RPMI8226 (cell line): ENCODE results near the gene PDE10A.

Experiments
- DNase-seq: peaks from one replicate; pipeline ENCODE4 v3.0.0-alpha.2; 2015

The PDE10A gene

DNA sequence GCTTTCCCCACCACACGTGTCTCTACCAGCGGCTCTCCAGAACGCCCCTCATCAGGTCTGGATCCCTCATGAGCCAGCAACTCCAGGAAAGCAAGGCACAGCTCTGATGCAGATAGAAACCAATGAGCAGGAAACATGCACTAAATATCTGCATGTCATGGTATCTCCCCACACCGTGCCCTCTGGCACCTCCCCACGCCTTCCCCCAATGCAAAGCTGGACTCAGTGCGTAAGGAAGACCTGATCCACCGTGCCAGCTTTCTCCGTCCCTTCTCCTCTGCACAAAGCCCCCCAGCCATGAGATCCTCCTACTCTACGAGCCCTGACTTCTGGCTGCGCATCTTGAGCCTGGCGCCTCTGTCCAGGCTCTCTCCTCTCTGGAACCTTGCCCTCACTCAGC is 9.4 kb downstream of the PDE10A start:
- no peak for DNase-seq

DNA sequence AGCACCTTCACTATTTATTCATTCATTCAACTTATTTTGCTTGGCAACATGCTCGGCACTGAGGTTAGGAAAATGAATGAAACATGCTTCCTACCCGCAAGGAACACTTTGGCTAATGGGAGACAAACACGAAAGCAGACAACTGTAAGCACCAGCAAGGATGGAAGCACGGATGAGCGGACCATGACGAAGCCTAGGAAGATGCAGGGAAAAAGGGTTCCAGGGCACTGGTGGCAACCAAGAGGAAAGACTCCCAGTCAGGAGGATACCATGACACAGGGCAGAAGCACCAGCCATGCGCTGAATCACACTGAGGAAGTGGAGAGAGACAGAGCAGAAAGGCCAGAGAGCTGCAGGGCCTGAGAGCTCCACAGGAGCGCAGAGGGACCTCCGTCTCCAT is 9.8 kb downstream of the PDE10A start:
- DNase-seq: no peak

DNA sequence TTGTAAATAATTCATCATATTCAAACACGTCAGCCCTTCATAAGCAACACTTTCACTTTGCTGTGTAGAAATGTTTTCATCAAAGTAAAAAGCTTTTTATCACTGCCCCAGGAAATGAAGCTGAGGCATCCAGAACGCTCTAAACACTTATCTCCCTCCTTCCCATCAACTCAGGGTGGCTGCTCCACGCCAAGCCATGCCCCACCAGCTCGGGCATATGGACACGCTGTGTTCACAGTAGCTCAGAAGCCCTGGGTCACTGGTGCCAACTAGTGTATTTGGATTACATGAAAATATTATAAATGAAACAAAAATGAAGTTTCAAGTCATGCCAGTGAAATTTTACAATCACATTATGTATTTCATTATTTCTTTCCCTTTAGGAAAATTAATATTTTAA is 10.3 kb downstream of the PDE10A start:
- no peak for DNase-seq

DNA sequence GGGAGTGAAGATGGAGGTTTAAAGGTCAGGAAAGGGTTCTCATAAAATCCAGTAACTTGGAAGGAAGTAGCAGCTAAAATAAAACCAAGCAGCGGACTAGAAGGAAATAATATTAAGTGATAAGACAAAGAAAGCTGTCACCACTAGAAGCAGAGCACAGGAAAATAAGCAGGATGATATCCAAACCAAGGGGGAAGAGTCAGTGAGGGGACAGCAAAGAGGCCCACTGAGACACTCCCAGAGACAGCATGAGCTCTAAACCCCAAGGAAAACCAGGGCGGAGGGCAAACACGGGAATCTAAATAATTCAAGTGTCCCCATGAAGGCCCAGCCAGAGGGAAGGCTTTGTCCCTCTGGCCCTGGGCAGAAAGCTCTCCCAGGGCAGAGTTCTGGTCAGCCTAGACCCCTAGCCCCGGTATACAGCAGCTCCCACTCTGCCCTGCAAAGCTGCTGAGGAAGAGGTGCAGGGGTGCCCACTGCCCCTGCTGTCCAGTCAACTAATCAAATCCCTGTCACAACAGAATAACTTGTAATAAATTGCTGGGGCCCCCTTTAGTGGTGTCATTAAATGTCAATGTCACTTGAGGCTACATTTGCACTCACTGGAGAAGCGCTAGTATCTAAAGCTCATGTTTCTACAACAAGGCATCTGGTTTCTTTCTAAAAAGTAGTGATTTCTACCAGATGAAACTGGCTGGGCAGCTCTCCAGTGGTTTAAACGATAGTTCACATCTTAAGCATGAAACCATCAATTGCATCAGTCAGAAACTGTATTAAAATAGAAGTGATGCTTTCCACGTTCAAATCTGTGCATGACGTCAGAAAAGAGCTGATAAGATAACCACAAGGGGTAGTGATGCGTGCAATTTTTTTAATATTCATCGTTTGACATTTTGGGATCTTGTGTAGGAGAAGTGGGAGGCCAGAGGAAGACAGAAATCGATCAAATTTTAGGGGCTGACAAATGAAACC is 13.6 kb downstream of the PDE10A start:
- no peak for DNase-seq

DNA sequence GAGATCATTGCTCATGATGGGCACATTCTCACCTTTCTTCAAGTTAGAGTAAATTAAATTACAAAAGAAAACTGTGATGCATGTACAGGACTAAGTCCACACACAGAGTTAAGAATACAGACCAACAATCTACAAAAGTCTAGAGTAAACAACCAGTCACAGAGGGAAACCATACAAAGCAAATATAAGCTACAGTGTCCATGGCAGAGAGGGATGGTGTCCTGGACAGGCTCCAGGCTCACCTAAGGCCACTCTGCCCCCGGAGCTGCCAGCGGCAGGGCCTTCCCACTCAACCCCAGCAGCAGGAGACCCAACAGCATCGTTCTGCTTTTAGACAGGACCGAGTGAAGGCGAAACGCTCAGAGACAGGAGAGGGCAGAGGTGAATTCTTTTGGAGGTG is 16.0 kb downstream of the PDE10A start:
- DNase-seq: no peak

DNA sequence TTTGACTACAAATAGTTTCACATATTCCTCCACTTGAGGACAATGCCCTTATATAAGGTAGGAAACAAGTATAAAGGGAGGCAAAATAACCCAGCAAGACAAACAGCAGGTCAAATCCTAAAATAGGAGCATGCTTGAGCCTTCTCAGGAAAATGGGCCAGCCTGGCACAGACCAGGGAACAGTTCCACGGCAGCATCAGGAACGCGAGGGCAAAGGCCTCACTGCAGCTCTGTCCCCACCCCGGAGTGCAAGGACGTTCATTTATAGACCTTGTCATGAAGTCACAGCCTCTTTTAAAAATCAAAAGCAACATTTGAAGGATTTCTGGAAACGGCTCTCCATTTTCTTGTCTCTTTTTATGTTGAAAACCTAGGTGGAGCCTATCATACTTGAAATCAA is 17.1 kb downstream of the PDE10A start:
- no peak for DNase-seq

DNA sequence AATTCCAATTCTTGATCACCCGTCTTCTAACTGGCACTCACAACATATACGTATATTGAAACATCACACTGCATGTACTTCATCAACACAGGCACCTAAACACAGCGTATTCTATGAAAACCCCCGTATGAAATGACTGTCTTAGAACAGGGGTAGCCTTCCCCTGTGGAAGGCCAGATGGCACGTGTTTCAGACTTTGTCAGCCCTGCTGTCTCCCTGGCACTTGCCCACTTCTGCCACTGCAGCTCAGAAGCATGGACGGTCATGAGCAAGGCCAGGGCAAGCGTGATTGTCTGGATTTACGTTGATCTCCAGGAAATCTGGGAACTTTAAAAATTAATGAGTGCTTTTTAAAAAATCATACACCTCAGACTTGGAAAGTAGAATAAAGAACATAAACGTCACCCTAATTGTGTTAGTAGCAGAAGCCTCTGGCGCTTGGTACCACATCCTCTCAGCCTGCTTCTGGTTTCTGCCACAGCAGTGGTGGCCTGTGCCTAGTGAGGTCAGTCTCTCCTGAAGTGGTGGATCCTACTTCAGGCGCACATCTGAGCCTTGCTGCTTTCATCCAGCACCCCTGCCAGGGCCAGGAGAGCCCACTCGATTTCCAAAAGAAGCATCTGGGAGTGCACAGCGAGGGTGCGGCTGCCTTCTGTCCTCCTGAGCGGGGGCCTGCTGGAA is 18.3 kb downstream of the PDE10A start:
- DNase-seq: no peak

DNA sequence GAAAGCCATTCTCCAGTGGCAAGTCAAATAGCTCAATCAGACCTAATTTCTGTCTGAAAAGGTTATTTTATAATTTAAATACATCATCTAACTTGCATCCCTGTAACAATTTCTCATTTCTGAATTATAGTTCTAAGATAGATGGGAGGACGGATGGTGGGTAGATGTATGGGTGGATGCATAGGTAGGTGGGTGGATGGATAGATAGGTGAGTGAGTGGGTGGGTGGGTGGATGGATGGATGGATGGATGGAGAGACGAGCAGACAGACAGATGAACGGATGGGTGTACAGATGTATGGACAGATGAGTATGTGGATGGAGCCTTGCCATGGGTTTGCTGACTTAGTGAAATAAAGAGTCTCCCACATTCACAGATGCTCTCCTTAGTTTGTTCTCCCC is 20.0 kb downstream of the PDE10A start:
- no peak for DNase-seq

DNA sequence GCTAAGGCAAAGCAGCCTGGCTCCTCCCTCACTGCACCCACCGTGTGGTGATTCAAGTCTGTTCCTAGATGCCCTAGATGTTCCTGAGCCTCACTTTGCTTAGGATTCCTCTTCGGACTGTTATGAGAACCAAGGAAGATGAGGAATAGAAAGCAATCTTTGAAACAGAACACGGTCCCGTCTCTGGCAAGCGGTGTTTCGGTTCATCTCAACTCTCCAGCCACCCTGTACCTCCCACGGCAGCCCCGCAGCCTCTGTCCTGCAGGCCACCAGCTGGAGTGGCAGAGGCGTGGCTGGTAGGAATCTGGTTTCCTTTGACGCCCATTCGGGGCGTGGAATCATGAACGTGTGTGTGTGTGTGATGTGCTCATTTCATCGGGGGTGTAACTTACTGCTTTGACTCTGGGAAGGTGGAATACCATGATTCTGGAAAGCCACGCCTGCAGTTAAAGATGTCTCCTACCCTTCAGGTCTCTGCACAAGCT is 21.3 kb downstream of the PDE10A start:
- no peak for DNase-seq

DNA sequence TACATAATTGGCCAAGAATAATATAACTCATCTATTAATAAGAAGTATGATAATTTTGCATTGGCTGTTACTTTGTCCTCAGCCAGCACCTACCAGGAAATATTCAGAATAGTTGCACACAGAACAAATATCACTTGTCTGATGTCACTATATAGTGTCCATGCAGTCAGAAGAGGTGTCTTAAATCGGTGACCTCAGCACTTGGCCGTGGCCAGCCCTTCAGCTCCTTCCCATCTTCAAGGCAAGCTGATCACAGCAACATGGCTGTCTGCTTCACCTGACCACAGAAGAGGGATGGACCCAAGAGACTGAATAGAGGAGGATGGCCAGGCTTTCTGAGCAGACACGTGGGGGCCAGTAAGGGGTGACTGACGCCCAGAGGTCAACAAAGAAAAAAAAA is 22.2 kb downstream of the PDE10A start:
- DNase-seq: no peak

DNA sequence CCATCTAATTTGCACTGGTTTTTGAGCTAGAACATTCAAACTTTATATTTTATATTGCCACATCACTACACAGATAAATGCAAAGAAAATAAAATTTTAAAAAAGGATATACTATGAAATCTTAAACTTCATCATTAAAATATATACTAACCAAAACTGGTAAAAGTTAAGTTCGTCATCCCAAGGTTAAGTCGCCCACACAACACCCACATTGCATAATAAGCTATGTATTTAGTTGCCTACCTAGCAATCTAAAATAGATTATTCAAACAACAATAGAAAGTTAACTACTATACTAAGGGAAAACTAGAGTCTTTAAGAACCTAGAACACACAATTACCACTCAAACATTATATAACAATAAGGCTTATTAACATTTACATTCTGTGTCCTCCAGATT is 24.5 kb downstream of the PDE10A start:
- no peak for DNase-seq

DNA sequence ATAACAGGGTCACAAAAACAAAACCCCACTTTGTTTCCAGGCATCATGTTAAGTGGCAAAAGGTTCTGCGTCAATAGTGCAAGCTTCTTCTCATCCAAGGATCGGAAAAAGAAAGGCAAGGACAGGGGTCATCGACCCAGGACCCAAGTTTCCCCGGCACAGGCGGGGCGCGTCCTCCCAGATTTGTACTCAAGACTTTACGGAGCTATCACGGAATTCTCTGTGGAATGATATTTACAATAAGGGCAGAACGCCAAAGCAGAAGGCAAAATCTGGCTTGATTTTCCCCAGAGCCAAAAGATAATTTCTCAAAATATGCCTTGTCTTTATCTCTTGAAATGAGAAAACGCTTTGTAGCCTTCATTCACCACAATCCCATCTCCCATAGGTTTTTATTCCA is 25.5 kb downstream of the PDE10A start:
- DNase-seq: no peak

DNA sequence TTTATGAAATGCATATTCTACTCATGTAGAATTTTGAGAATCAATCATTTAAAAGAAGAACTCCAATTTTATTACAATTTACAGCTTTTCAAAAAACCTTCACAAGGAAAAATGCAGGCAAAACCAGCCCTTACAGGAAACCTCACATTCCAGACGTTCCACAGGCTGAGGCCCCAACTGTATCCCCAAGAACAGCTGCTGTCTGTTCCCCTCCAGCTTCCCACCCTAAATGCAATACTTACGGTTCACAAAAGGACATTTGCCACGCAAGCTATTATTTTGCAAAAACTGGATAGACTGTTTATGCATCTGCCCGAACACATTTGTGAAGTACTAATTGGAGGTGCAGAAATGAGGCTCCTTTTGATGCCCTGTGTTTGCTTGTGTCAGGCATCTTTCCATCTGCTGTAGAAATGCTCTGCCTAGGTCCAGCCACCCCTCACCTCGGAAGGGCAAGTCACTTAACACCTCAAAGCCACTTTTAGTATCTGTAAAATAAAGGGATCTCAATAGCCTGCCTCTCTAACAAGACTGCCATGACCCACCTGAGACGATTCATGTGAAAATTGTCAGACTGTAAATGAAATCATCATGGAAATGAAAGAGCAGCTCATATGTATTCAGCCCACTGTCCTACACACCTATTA is 26.5 kb downstream of the PDE10A start:
- DNase-seq: no peak

DNA sequence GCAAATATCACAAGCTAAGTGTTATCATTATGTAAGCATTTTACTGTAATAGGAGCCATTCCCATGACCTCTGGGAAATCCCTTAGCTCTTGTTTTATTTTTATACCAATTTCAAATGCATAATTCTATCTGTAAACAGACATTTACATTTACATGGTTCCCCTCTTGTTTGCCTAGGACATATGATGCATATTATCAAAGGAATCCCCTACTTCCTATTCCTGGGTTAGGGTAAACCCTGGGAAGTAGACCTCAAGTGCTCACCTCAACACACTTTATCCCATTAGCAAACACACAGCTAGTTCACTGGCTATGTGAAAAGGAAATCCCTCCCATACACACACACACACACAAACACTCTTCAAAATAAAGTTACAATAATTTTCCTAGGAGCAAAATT is 27.1 kb downstream of the PDE10A start:
- DNase-seq: no peak

DNA sequence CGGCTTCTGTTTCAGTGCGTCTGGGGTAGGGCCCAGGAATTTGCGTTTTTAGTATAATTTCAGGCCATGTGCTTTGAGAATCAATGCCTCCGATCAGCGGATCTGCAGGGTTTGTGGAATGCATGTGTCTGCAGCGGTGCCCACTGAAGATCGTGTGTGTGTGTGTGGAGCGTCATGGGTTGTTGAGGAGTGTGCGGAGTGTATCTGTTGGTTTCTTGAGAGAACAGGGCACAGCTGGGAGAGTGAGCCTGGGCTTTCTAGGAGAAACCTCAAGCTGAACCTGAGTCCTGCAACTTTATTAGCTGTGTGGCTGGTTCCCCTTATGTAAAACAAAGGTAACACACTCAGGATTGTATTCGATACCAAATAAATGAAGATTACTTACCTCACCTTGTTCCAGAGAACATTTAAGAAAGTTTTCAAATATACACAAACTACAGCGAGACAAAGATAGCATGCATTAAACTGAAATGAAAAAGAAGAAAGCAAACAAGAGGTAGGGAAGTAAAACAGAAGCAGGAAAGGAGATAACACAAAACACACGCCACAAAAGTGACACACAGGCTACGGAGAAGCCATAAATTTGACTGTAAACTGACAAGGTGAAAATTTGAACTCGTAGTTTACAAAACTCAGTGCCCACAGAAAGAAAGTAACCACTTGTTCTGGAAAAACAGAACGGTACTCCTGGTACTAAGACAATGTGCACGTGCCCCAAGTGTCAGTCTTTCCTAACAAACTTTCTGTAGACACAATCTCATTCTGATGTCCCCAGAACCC is 28.8 kb downstream of the PDE10A start:
- no peak for DNase-seq

DNA sequence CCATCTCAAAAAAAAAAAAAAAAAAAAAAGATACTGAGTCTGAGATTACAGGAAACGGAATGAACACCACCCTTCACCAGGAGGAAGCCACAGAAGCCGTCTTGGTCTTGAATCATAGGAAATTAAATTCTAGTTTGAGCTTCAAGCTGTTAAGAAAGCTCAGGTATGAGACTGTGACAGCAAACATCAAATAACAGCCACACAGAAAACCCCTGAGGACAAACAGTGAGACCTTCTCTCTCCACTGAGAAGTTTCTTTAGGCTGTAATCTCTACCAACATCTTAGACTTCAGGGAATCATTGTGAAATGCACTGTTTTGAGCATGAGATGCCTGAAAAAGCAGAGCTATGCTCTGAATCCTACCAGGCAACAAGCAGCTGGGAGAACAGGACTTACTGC is 30.8 kb downstream of the PDE10A start:
- DNase-seq: no peak

DNA sequence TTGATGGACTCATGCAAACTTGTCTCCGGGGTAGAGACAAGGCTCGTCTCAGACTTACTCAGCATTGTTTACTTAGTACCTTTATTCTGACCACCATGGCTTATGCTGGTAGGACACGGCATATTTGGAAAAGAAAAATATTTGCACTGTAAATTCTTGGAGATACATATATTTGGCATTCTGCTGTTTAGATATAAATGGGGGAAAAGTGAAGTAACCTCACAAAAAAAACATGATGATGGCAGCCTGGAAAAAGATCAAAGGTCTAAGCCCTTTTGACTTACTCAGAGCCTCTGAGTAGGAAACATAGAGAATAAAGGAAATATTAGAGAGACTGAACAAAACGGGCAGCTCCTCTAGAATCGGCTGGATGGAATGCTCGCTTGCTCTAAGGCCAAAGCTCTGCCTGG is 32.5 kb downstream of the PDE10A start:
- no peak for DNase-seq

DNA sequence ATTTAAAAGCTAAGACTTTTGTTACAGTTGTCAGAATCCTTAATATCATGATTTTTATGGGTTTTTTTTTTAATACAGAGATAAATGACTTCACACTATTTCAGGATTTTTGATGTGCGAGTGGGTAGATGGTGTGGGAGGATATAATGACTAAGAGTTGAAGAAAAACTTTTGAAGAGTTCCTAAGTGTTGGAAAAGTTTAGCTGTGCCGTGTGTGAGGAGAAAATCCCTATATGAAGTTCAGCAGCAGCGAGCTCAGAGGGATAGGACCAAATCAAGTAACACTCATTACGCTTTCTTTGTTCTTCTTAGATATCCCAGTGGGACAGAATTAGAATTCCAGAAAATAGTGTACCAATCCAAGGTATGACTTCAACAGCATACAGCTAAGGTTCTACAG is 34.1 kb downstream of the PDE10A start:
- no peak for DNase-seq

DNA sequence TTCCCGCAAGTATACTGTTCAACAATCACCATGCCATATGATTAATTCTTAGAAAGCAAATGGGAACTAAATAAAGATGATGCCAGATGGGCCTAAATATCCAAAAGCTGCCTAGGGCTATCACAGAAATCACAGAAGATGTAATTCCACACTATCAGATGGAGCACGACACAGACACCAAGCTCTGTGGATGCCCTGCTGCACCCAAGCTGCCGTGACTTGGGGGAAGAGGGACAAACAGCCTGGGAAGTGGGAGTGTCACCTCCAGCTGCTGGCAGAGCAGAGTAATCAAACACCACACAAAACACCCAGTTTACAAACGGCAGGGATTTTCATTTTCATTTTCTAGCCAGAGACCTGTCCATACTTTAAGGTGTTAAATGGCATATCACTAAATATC is 35.7 kb downstream of the PDE10A start:
- DNase-seq: no peak

DNA sequence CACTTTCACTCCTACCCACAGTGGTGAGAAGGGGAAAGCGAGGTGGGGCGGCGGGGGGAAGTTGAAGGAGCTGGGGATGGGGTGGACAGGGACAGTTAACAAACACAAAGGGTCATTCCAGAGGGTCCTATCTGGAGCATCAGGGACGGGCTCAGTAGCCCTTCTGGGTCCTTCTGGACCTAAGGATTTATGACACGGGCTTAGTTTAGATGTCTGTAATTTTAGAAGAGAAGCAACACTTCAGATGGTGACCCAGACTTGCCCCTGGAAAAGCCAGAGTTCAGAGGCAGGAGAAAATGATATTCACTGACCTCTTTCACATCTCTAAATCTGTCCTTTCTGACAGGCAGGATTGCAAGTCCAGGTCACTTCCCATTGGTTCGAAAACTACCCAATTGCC is 36.3 kb downstream of the PDE10A start:
- no peak for DNase-seq

DNA sequence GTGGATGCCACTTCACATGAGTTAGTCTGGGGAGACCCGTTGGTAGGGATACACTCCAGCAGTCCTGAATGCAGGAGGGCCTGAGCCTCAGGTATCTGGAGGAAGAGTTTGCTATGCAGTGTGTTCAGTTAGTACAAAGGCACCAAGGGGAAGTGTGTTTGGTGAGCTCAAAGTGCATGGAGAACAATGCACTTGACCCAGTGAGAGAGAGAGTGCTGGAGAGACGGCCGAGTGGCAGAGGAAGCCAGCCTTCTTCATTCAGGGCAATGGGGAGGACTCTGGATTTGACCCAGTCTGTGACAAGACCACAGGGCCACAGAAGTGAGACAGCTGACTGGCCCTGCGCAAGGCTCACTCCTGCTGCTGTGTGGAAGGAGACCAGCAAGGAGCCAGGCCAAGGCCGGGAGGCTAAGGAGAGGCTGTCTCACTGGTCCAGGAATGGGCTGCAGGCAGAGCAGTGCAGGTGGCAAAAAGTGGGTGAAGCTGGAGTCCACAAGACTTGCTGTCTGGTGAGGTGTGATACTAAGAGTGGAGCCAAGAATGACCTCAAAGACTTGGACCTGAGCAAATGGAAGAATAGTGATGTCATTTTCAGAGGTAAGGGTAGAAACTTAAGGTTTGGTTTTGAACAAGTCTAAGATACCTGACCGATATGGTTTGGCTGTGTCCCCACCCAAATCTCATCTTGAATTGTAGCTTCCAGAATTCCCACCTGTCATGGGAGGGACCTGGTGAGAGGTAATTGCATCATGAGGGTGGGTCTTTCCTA is 38.0 kb downstream of the PDE10A start:
- no peak for DNase-seq

DNA sequence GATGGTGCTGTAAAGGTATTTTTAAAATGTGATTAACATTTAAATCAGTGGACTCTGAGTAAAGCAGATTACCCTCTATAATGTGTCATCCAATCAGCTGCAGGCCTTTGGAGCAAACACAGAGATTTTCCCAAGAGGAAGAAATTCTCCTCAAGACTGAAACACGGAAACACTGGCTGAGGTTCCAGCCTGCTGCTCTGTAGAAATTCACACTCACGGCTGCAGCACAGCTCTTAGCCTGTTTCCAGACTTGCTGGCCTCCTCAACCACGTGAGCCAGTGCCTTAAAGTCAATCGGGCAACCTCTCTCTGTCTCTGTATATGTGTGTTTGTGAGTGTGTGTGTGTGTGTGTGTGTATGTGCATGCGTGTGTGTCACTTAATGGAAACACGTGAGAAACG is 41.1 kb downstream of the PDE10A start:
- no peak for DNase-seq
